ENCODE results near the gene WDFY2.

The WDFY2 gene

GRCh38 chr13:51770160-51770559, 185.9 kb downstream of the WDFY2 start:
- no peak overlapping the region for H2AFZ ChIP-seq (ENCODE audit: low read depth, low read length, severe bottlenecking)
- H3K9me2 ChIP-seq (replicated peaks; ENCODE audit: insufficient read depth, low read length): no peaks in the 10 kb centered on the region
- no peak overlapping the region for H3K4me3 ChIP-seq (ENCODE audit: insufficient read depth, low read length, poor library complexity, severe bottlenecking)
- H3K4me2 ChIP-seq (ENCODE audit: low read depth, low read length, poor library complexity, severe bottlenecking): no peak overlapping the region
- H3K79me2 ChIP-seq (ENCODE audit: insufficient read depth, low read length): no peaks in the 10 kb centered on the region
- H3F3A ChIP-seq (ENCODE audit: insufficient read depth): no peaks in the 10 kb centered on the region
- no peaks in the 10 kb centered on the region for H4K20me1 ChIP-seq (ENCODE audit: low read depth, low read length)
- H3K36me3 ChIP-seq (ENCODE audit: low read length): no peaks in the 10 kb centered on the region
- TF ChIP-seq EZH2phosphoT487 (conservative IDR thresholded peaks at IDR 0.05; ENCODE audit: low read length) (no peak), CTCF (IDR thresholded peaks at IDR 0.05; ENCODE audit: insufficient read depth, low read length, poor library complexity, severe bottlenecking) (no peak)
- H3K27ac ChIP-seq (ENCODE audit: low read depth, low read length): no peak overlapping the region
- no peaks in the 10 kb centered on the region for H3K27me3 ChIP-seq (ENCODE audit: low read length)
- no peaks in the 10 kb centered on the region for H3K9me3 ChIP-seq (ENCODE audit: insufficient read depth, low read length)
- H3K9ac ChIP-seq (ENCODE audit: low read length): no peak overlapping the region

GRCh38 chr13:51770681-51771417, 186.6 kb downstream of the WDFY2 start:
- Histone ChIP-seq H3K9me2 (replicated peaks; ENCODE audit: insufficient read depth, low read length) (no peaks in the 10 kb centered on the region), H3K4me2 (ENCODE audit: low read depth, low read length, poor library complexity, severe bottlenecking) (no peak overlapping the region), H3F3A (ENCODE audit: insufficient read depth) (no peaks in the 10 kb centered on the region), H3K9me3 (ENCODE audit: insufficient read depth, low read length) (no peaks in the 10 kb centered on the region), H3K79me2 (ENCODE audit: insufficient read depth, low read length) (no peaks in the 10 kb centered on the region), H3K27me3 (ENCODE audit: low read length) (no peaks in the 10 kb centered on the region), H3K9ac (ENCODE audit: low read length) (no peak overlapping the region), H3K27ac (ENCODE audit: low read depth, low read length) (no peak overlapping the region), H4K20me1 (ENCODE audit: low read depth, low read length) (no peaks in the 10 kb centered on the region), H3K4me3 (ENCODE audit: insufficient read depth, low read length, poor library complexity, severe bottlenecking) (no peak overlapping the region), H2AFZ (ENCODE audit: low read depth, low read length, severe bottlenecking) (no peak overlapping the region), H3K36me3 (ENCODE audit: low read length) (no peaks in the 10 kb centered on the region)
- TF ChIP-seq EZH2phosphoT487 (conservative IDR thresholded peaks at IDR 0.05; ENCODE audit: low read length) (no peak), CTCF (IDR thresholded peaks at IDR 0.05; ENCODE audit: insufficient read depth, low read length, poor library complexity, severe bottlenecking) (no peak)

GRCh38 chr13:51771418-51772104, 187.3 kb downstream of the WDFY2 start:
- H4K20me1 ChIP-seq (ENCODE audit: low read depth, low read length): no peaks in the 10 kb centered on the region
- no peak overlapping the region for H3K4me3 ChIP-seq (ENCODE audit: insufficient read depth, low read length, poor library complexity, severe bottlenecking)
- no peaks in the 10 kb centered on the region for H3K27me3 ChIP-seq (ENCODE audit: low read length)
- no peaks in the 10 kb centered on the region for H3F3A ChIP-seq (ENCODE audit: insufficient read depth)
- TF ChIP-seq EZH2phosphoT487 (conservative IDR thresholded peaks at IDR 0.05; ENCODE audit: low read length) (no peak), CTCF (IDR thresholded peaks at IDR 0.05; ENCODE audit: insufficient read depth, low read length, poor library complexity, severe bottlenecking) (no peak)
- H3K9me2 ChIP-seq (replicated peaks; ENCODE audit: insufficient read depth, low read length): no peaks in the 10 kb centered on the region
- H3K27ac ChIP-seq (ENCODE audit: low read depth, low read length): no peak overlapping the region
- H3K4me2 ChIP-seq (ENCODE audit: low read depth, low read length, poor library complexity, severe bottlenecking): no peak overlapping the region
- no peaks in the 10 kb centered on the region for H3K36me3 ChIP-seq (ENCODE audit: low read length)
- no peaks in the 10 kb centered on the region for H3K79me2 ChIP-seq (ENCODE audit: insufficient read depth, low read length)
- no peak overlapping the region for H3K9ac ChIP-seq (ENCODE audit: low read length)
- no peaks in the 10 kb centered on the region for H3K9me3 ChIP-seq (ENCODE audit: insufficient read depth, low read length)
- H2AFZ ChIP-seq (ENCODE audit: low read depth, low read length, severe bottlenecking): no peak overlapping the region
